ENCODE results near the gene SORCS2. TPM values are rescaled to one million over a fixed set of nuclear protein-coding genes. Genes with fewer than 3 reads are reported as not detected.

The SORCS2 gene
- total RNA-seq, 1 experiment from 2014 or later, result 4.1 TPM

GRCh38 chr4:7267829-7268228 is 75.5 kb downstream of the SORCS2 start:
- Histone ChIP-seq H3K27me3 (ENCODE audit: low read length) (no peaks in the 10 kb centered on the region), H3K9me3 (ENCODE audit: low read length) (no peaks in the 10 kb centered on the region), H3K9ac (ENCODE audit: low read length) (peak overlapping the region; percentile 99), H3F3A (ENCODE audit: low read length, unreplicated experiment) (no peaks in the 10 kb centered on the region), H2AFZ (ENCODE audit: low read length) (no peak overlapping the region), H3K79me2 (ENCODE audit: low read length) (peaks cover 35% of the 10 kb centered on the region), H3K4me3 (ENCODE audit: low read length) (no peak overlapping the region), H3K9me2 (replicated peaks; ENCODE audit: low read length) (no peaks in the 10 kb centered on the region), H3K4me2 (ENCODE audit: low read length) (no peak overlapping the region), H4K20me1 (ENCODE audit: low read length) (no peaks in the 10 kb centered on the region), H3K36me3 (ENCODE audit: low read depth, low read length) (no peaks in the 10 kb centered on the region), H3K4me1 (ENCODE audit: insufficient read depth, low read length) (peaks cover 52% of the 10 kb centered on the region), H3K27ac (ENCODE audit: low read length) (peak overlapping the region; percentile 100)
- CTCF ChIA-PET, result no interaction called here
- ATAC-seq (no peak), DNase-seq (no peak)
- intact Hi-C loops (cut with micrococcal nuclease), result loop anchor here (2.0 kb wide), 1 partner anchor 51 kb away; no protein-coding TSS in a partner anchor
- BruUV-seq (replicated peaks), result no TSS peak
- no peak for TF ChIP-seq EZH2 (IDR thresholded peaks at IDR 0.05; ENCODE audit: low read length, unreplicated experiment)
- no peak for TF ChIP-seq EZH2phosphoT487 (IDR thresholded peaks at IDR 0.05; ENCODE audit: borderline replicate concordance, low read length)
- no peak for TF ChIP-seq CTCF (conservative IDR thresholded peaks at IDR 0.05; ENCODE audit: low read depth, low read length)
- POLR2A ChIA-PET (ENCODE audit: unreplicated experiment), result no interaction called here

GRCh38 chr4:7268941-7269340 is 76.6 kb downstream of the SORCS2 start:
- CTCF ChIA-PET, result no interaction called here

More at GRCh38 chr4:7268941-7269340, 76.6 kb downstream of the SORCS2 start:
- no TSS peak for BruUV-seq (replicated peaks)
- H4K20me1 ChIP-seq (ENCODE audit: low read length), result no peaks in the 10 kb centered on the region
- no peaks in the 10 kb centered on the region for H3K27me3 ChIP-seq (ENCODE audit: low read length)
- intact Hi-C loops (cut with micrococcal nuclease), result no loop called here
- no peak for TF ChIP-seq EZH2phosphoT487 (IDR thresholded peaks at IDR 0.05; ENCODE audit: borderline replicate concordance, low read length)
- no peak for TF ChIP-seq CTCF (conservative IDR thresholded peaks at IDR 0.05; ENCODE audit: low read depth, low read length)
- no peak for TF ChIP-seq EZH2 (IDR thresholded peaks at IDR 0.05; ENCODE audit: low read length, unreplicated experiment)
- no peak overlapping the region for H3K27ac ChIP-seq (ENCODE audit: low read length)
- ATAC-seq (no peak), DNase-seq (no peak)
- peaks cover 32% of the 10 kb centered on the region for H3K79me2 ChIP-seq (ENCODE audit: low read length)
- no peaks in the 10 kb centered on the region for H3K9me2 ChIP-seq (replicated peaks; ENCODE audit: low read length)
- H3K9me3 ChIP-seq (ENCODE audit: low read length), result no peaks in the 10 kb centered on the region
- H3K4me3 ChIP-seq (ENCODE audit: low read length), result no peak overlapping the region
- H3K9ac ChIP-seq (ENCODE audit: low read length), result no peak overlapping the region
- H3K36me3 ChIP-seq (ENCODE audit: low read depth, low read length), result no peaks in the 10 kb centered on the region
- POLR2A ChIA-PET (ENCODE audit: unreplicated experiment), result no interaction called here
- no peak overlapping the region for H3K4me2 ChIP-seq (ENCODE audit: low read length)
- no peaks in the 10 kb centered on the region for H3F3A ChIP-seq (ENCODE audit: low read length, unreplicated experiment)
- peaks cover 41% of the 10 kb centered on the region for H3K4me1 ChIP-seq (ENCODE audit: insufficient read depth, low read length)
- no peak overlapping the region for H2AFZ ChIP-seq (ENCODE audit: low read length)

All from PC-3 (cell line).